K562 (cell line): ENCODE data around the gene PTPRR. TPM values are rescaled to one million over a fixed set of nuclear protein-coding genes. Genes with fewer than 3 reads are reported as not detected.

Source experiments
- ATAC-seq: fragments of 200-7000 bp; cut with Tn5 transposase; 3 replicates; pipeline ENCODE4 v1.9.1; 2020; ENCODE audit warnings: moderate library complexity
- BruUV-seq: library from RNA; stranded (reverse); fragments of 400-500 nt; replicated peaks from 2 replicates; lab custom pipeline; 2021; lab: Mats Ljungman, UMichigan
- CTCF ChIA-PET: fragments of 300-600 bp; formaldehyde crosslinking; extraction: SDS; loops from one replicate; lab custom pipeline; 2021; ENCODE audit warnings: low intra/inter-chr PET ratio; lab: Yijun Ruan, JAX
- POLR2A ChIA-PET: fragments of 300-600, 350-650 bp; sonication (Branson Sonifier 250); formaldehyde crosslinking; extraction: SDS; loops from one replicate; lab custom pipeline; 2021; ENCODE audit warnings: antibody characterized with exemption, inconsistent platforms; lab: Yijun Ruan, JAX
- DNase-seq, 4 experiments: peaks; one replicate each; pipeline versions ENCODE4 v3.0.0 to v3.0.0-alpha.2; 2011 to 2018; ENCODE audit warnings: low spot score in 3 of 4, mixed read lengths in 3 of 4; ENCODE audit errors: extremely low read depth in 1 of 4
- FAIRE-seq: peaks from 2 replicates; lab custom pipeline; 2011; peaks lifted over from hg19 to GRCh38; lab: Jason Lieb, UNC
- H2AFZ ChIP-seq: 2 replicates; pipeline ENCODE4 v1.6.0; 2011; ENCODE audit warnings: low read depth, low read length, control low read depth, inconsistent platforms
- H3K27ac ChIP-seq: fragments of 200-600 bp; 3 replicates; pipeline ENCODE4 v1.8.0; 2011; ENCODE audit warnings: low read depth, mild to moderate bottlenecking, control low read depth, inconsistent platforms, low read length, moderate library complexity, mixed read lengths; ENCODE audit errors: extremely low read depth
- H3K27me3 ChIP-seq, 2 experiments: fragments of 300-600 bp in 1 of 2; 2 replicates in 1 of 2; 3 replicates in 1 of 2; pipeline versions ENCODE4 v1.6.0 to v1.8.0; 2011; ENCODE audit warnings: inconsistent platforms in 2 of 2, low read length in 2 of 2, mild to moderate bottlenecking in 1 of 2, mixed read lengths in 1 of 2, moderate library complexity in 1 of 2; ENCODE audit not compliant: control insufficient read depth in 2 of 2, insufficient read depth in 2 of 2
- H3K36me3 ChIP-seq: fragments of 300-600 bp; 3 replicates; pipeline ENCODE4 v1.8.0; 2011; ENCODE audit warnings: mild to moderate bottlenecking, low read length, inconsistent platforms; ENCODE audit not compliant: control insufficient read depth, insufficient read depth
- H3K4me1 ChIP-seq, 2 experiments: fragments of 200-600 bp in 1 of 2; replicated peaks in 1 of 2; 2 replicates in 1 of 2; 3 replicates in 1 of 2; pipeline versions ENCODE4 v1.5.1 to v1.8.0; 2011; ENCODE audit warnings: inconsistent platforms in 2 of 2, low read length in 2 of 2, mild to moderate bottlenecking in 1 of 2, mixed read lengths in 1 of 2, moderate library complexity in 1 of 2; ENCODE audit not compliant: control insufficient read depth in 2 of 2, insufficient read depth in 2 of 2
- H3K4me2 ChIP-seq: 2 replicates; pipeline ENCODE4 v1.6.1; 2011; ENCODE audit warnings: low read length, control low read depth, inconsistent platforms, mixed read lengths; ENCODE audit not compliant: insufficient read depth
- H3K4me3 ChIP-seq: fragments of 200-600 bp; sonication (generic), shearing (Covaris generic); 2 replicates; pipeline ENCODE4 v1.5.1; 2016; ENCODE audit warnings: control low read depth, inconsistent platforms
- H3K79me2 ChIP-seq: fragments of 200-600 bp; 3 replicates; pipeline ENCODE4 v1.8.0; 2011; ENCODE audit warnings: low read length, inconsistent platforms; ENCODE audit not compliant: control insufficient read depth, insufficient read depth
- H3K9ac ChIP-seq, 2 experiments: 2 replicates each; pipeline versions ENCODE4 v1.6.0 to v1.6.1; 2011; ENCODE audit warnings: low read depth in 2 of 2, low read length in 2 of 2, control low read depth in 1 of 2, inconsistent platforms in 1 of 2, mild to moderate bottlenecking in 1 of 2, mixed read lengths in 1 of 2; ENCODE audit not compliant: insufficient read depth in 1 of 2
- H3K9me1 ChIP-seq: one replicate; pipeline ENCODE4 v1.6.0; 2011; ENCODE audit warnings: inconsistent platforms, mild to moderate bottlenecking, low read length, moderate library complexity; ENCODE audit not compliant: control insufficient read depth, insufficient read depth
- H3K9me3 ChIP-seq: replicated peaks from 2 replicates; pipeline ENCODE4 v1.5.1; 2011; ENCODE audit warnings: low read depth, low read length, inconsistent platforms; ENCODE audit not compliant: control insufficient read depth, insufficient read depth
- H4K20me1 ChIP-seq: replicated peaks from 2 replicates; pipeline ENCODE4 v1.6.1; 2011; ENCODE audit warnings: low read length, inconsistent platforms, mixed read lengths; ENCODE audit not compliant: control insufficient read depth, insufficient read depth
- IRF1 ChIP-seq: sonication (generic); formaldehyde crosslinking; IDR thresholded peaks from 2 replicates; pipeline ENCODE4 v1.8.0; 2022; ENCODE audit warnings: missing genetic modification reagents, mild to moderate bottlenecking, borderline replicate concordance
- LARP7 ChIP-seq: fragments of 450-650 bp; IDR thresholded peaks from 2 replicates; pipeline ENCODE4 v1.6.1; 2016
- MBD1 ChIP-seq: fragments of 250-450 bp; sonication (Bioruptor Pico); IDR thresholded peaks from 2 replicates; pipeline ENCODE4 v1.8.0; 2022; ENCODE audit warnings: inconsistent platforms
- PBX2 ChIP-seq, 2 experiments: IDR thresholded peaks in 1 of 2; conservative IDR thresholded peaks in 1 of 2; 2 replicates each; pipeline ENCODE4 v1.6.1; 2016; ENCODE audit warnings: low read depth in 2 of 2, mild to moderate bottlenecking in 1 of 2, missing compliant biosample characterization in 1 of 2, missing genetic modification characterization in 1 of 2, moderate library complexity in 1 of 2
- RREB1 ChIP-seq: fragments of 250-450 bp; sonication (Bioruptor Pico); IDR thresholded peaks from 2 replicates; pipeline ENCODE4 v1.4.0; 2020
- TEAD4 ChIP-seq, 2 experiments: sonication (generic) in 1 of 2; formaldehyde crosslinking in 1 of 2; IDR thresholded peaks; 2 replicates each; pipeline versions ENCODE4 v1.6.1 to v1.8.0; 2012 to 2022; ENCODE audit warnings: borderline replicate concordance in 1 of 2, inconsistent platforms in 1 of 2, low read length in 1 of 2, mild to moderate bottlenecking in 1 of 2, missing genetic modification reagents in 1 of 2
- ZC3H11A ChIP-seq: IDR thresholded peaks from 2 replicates; pipeline ENCODE4 v1.6.1; 2012; ENCODE audit warnings: low read depth, low read length, improper control_type of control experiment
- WGBS: fragments of 100-300 bp; shearing (Covaris generic); methylation state at CpG from one replicate; pipeline ENCODE4 v1.1.6; 2016; ENCODE audit warnings: low coverage, mixed read lengths; ENCODE audit not compliant: insufficient coverage; ENCODE audit errors: missing lambda C conversion rate; 5-methylcytosine and 5-hydroxymethylcytosine counted together
- in situ Hi-C: fragments of 300-500 bp; cut with MboI; formaldehyde crosslinking; loops from 4 replicates; pipeline ENCODE4 v1.15.0; 2018; ENCODE audit warnings: inconsistent platforms, mixed read lengths
- intact Hi-C: fragments of 100-400 bp; cut with micrococcal nuclease; formaldehyde crosslinking; loops from 2 replicates; pipeline ENCODE4 v1.14.2; 2022
- polyA plus RNA-seq, 8 experiments: library from polyadenylated mRNA; depleted of rRNA in 4 of 8; stranded (reverse) in 5 of 8; unstranded in 3 of 8; fragments of >200 nt; fragmentation: Nextera tagmentation in 2 of 8; fragmentation: Illumina TruSeq in 1 of 8; extraction: Ambion mirVana in 2 of 8; extraction: Trizol in 1 of 8; gene quantifications; 2 replicates each; pipeline versions ENCODE4 v1.2.1 to v1.2.3, GENCODE V29; 2011 to 2014; ENCODE audit warnings: inconsistent platforms in 1 of 8, missing spikeins in 1 of 8
- total RNA-seq, 7 experiments: library from RNA; depleted of rRNA in 6 of 7; stranded (reverse); fragments of >200 nt in 6 of 7; fragmentation: Illumina TruSeq in 2 of 7; extraction: Trizol in 2 of 7; gene quantifications; 2 replicates each; pipeline versions ENCODE4 v1.2.1 to v1.2.3, GENCODE V29; 2011 to 2021; ENCODE audit warnings: low replicate concordance in 1 of 7

Gene PTPRR
- total and polyA plus RNA-seq, 9 of the 15 experiments (the other 6 are each of a cell fraction or from before 2014, with no cell fraction given), result 6.6 to 41.7 (median 12.3) TPM

- no peak for TF ChIP-seq RREB1 (CRISPR knock-in tag)
- TF ChIP-seq LARP7, result no peak
Observed at GRCh38 chr12:70785896-70786295, 134.6 kb downstream of the PTPRR start (continued).

- H3K27ac ChIP-seq, result no peak overlapping the region
- H3K9me3 ChIP-seq, result no peaks in the 10 kb centered on the region
- no peaks in the 10 kb centered on the region for H4K20me1 ChIP-seq
- ChIA-PET CTCF (no interaction called here), POLR2A (no interaction called here)
- FAIRE-seq (no peak), DNase-seq (no peak), ATAC-seq (no peak)
- no peak overlapping the region for H3K4me2 ChIP-seq
- H3K4me3 ChIP-seq, result no peak overlapping the region
- no peaks in the 10 kb centered on the region for H3K9me1 ChIP-seq
- intact Hi-C loops, result no loop called here
- in situ Hi-C loops, result no loop called here
- H3K4me1 ChIP-seq, result peaks cover 0 to 7% of the 10 kb centered on the region in 2 experiments; a peak in 1 of 5 replicates
- no peaks in the 10 kb centered on the region for H3K36me3 ChIP-seq
- no peaks in the 10 kb centered on the region for H3K79me2 ChIP-seq
- no peak overlapping the region for H3K9ac ChIP-seq
- peaks cover 0 to 5% of the 10 kb centered on the region in 2 experiments; a peak in 1 of 5 replicates for H3K27me3 ChIP-seq
- BruUV-seq, result no TSS peak
- 20% methylated on average over 21 of the region's 21 CpGs for WGBS
- no peak overlapping the region for H2AFZ ChIP-seq
- TF ChIP-seq ZC3H11A (no peak), PBX2 (CRISPR knock-in tag; IDR thresholded peaks at IDR 0.05; ENCODE audit: low read depth) (no peak), PBX2 (tag; conservative IDR thresholded peaks at IDR 0.05; ENCODE audit: low read depth) (no peak), MBD1 (CRISPR knock-in tag) (no peak), IRF1 (no peak), TEAD4 (IDR thresholded peaks at IDR 0.05; ENCODE audit: low read length) (no peak), TEAD4 (CRISPR knock-in tag; IDR thresholded peaks at IDR 0.05; ENCODE audit: borderline replicate concordance) (no peak)
Observed at GRCh38 chr12:70784042-70784668, 136.4 kb downstream of the PTPRR start.
